Neutrophil (primary cell): Measurements from ENCODE around the gene CDC25B.

Experiments used
- H3K27ac ChIP-seq: fragments of 200-600 bp; sonication (generic); 2 replicates; pipeline ENCODE4 v1.5.1; 2016; ENCODE audit warnings: mild to moderate bottlenecking, moderate library complexity
- H3K27me3 ChIP-seq: fragments of 200-600 bp; sonication (generic); 2 replicates; pipeline ENCODE4 v1.6.0; 2016; ENCODE audit warnings: mild to moderate bottlenecking
- H3K36me3 ChIP-seq: fragments of 200-600 bp; sonication (generic); 2 replicates; pipeline ENCODE4 v1.5.1; 2017
- H3K4me1 ChIP-seq, 2 experiments: fragments of 200-600 bp in 1 of 2; sonication (generic) in 1 of 2; 1 replicate in 1 of 2; 2 replicates in 1 of 2; pipeline versions ENCODE4 v1.5.1 to v1.6.1; 2013 to 2016; ENCODE audit warnings: low read depth in 1 of 2, low read length in 1 of 2, mild to moderate bottlenecking in 1 of 2, moderate library complexity in 1 of 2; ENCODE audit not compliant: control insufficient read depth in 1 of 2, insufficient read depth in 1 of 2
- H3K4me3 ChIP-seq, 2 experiments: fragments of 200-600 bp in 1 of 2; sonication (generic) in 1 of 2; 1 replicate in 1 of 2; 2 replicates in 1 of 2; pipeline ENCODE4 v1.5.1; 2013 to 2016; ENCODE audit warnings: low read depth in 1 of 2, low read length in 1 of 2, mild to moderate bottlenecking in 1 of 2, moderate library complexity in 1 of 2
- H3K9me3 ChIP-seq: fragments of 200-600 bp; sonication (generic); 2 replicates; pipeline ENCODE4 v1.5.1; 2016
- TF ChIP-seq, protein P1 (sequence below): fragments of 200-600 bp; sonication (generic); IDR thresholded peaks from 2 replicates; pipeline ENCODE4 v1.5.1; 2016; ENCODE audit warnings: antibody characterized with exemption

The CDC25B gene

GRCh38 chr20:3795511-3796468 is at the start of gene CDC25B:
Gene CDC25B (plus strand): TSS chr20:3796310. CDS start chr20:3796532, 222 bp downstream.
- Histone ChIP-seq H3K9me3 (no peaks in the 10 kb centered on the region), H3K36me3 (peaks cover 7% of the 10 kb centered on the region), H3K4me3 (peak within 1 kb of the TSS; percentile 55 to 74), H3K4me1 (peaks cover 18 to 20% of the 10 kb centered on the region in 2 experiments), H3K27ac (no peak within 1 kb of the TSS), H3K27me3 (no peaks in the 10 kb centered on the region)
- TF ChIP-seq, protein P1, sequence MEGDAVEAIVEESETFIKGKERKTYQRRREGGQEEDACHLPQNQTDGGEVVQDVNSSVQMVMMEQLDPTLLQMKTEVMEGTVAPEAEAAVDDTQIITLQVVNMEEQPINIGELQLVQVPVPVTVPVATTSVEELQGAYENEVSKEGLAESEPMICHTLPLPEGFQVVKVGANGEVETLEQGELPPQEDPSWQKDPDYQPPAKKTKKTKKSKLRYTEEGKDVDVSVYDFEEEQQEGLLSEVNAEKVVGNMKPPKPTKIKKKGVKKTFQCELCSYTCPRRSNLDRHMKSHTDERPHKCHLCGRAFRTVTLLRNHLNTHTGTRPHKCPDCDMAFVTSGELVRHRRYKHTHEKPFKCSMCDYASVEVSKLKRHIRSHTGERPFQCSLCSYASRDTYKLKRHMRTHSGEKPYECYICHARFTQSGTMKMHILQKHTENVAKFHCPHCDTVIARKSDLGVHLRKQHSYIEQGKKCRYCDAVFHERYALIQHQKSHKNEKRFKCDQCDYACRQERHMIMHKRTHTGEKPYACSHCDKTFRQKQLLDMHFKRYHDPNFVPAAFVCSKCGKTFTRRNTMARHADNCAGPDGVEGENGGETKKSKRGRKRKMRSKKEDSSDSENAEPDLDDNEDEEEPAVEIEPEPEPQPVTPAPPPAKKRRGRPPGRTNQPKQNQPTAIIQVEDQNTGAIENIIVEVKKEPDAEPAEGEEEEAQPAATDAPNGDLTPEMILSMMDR: peak; percentile 10

GRCh38 chr20:3747471-3747870 is 48.6 kb upstream of the CDC25B start:
- Histone ChIP-seq H3K4me1 (peaks cover 16 to 17% of the 10 kb centered on the region in 2 experiments), H3K27ac (no peak overlapping the region), H3K27me3 (peaks cover 34% of the 10 kb centered on the region), H3K4me3 (no peak overlapping the region), H3K36me3 (peaks cover 14% of the 10 kb centered on the region), H3K9me3 (no peaks in the 10 kb centered on the region)
- TF ChIP-seq, protein P1: no peak

- Histone ChIP-seq H3K36me3 (peaks cover 14% of the 10 kb centered on the region), H3K4me1 (peaks cover 19 to 22% of the 10 kb centered on the region in 2 experiments), H3K27ac (no peak overlapping the region)
Measured at GRCh38 chr20:3748073-3748472, 48.0 kb upstream of the CDC25B start.

DNA sequence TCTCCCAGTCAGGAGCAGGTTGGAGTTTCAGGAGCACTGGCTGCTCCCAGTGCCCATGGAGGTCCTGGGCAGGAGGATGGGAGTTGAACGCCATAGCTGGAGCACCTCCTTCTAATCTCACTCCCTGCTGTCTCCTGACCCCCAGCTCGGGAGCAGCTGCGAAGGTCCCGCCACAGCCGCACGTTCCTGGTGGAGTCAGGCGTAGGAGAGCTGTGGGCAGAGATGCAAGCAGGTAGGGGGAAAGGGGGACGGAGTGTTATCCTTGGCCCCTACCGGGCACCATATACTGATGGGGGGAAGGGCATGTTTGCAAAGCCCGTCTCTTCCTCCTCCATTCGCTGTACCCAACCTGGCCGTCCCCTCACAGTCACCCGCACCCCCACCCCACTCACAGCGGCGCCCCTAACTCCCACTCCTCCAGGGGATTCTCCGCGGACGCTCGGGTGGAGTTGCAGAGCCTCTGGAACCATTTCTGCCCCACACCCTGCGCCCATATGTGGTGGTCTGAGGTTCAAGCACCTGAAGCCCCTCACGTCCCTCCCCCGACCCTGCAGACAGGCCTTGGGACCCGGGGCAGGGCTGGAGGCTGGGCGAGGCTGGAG is 46.9 kb upstream of the CDC25B start:
- H3K36me3 ChIP-seq: peaks cover 18% of the 10 kb centered on the region
- no peak overlapping the region for H3K4me3 ChIP-seq
- no peak overlapping the region for H3K27ac ChIP-seq
- TF ChIP-seq, protein P1: no peak
- no peaks in the 10 kb centered on the region for H3K9me3 ChIP-seq
- peaks cover 19 to 22% of the 10 kb centered on the region in 2 experiments for H3K4me1 ChIP-seq
- peaks cover 30% of the 10 kb centered on the region for H3K27me3 ChIP-seq

More at GRCh38 chr20:3748073-3748472, 48.0 kb upstream of the CDC25B start:
- TF ChIP-seq, protein P1: no peak
- Histone ChIP-seq H3K4me3 (no peak overlapping the region), H3K9me3 (no peaks in the 10 kb centered on the region), H3K27me3 (peaks cover 34% of the 10 kb centered on the region)

DNA sequence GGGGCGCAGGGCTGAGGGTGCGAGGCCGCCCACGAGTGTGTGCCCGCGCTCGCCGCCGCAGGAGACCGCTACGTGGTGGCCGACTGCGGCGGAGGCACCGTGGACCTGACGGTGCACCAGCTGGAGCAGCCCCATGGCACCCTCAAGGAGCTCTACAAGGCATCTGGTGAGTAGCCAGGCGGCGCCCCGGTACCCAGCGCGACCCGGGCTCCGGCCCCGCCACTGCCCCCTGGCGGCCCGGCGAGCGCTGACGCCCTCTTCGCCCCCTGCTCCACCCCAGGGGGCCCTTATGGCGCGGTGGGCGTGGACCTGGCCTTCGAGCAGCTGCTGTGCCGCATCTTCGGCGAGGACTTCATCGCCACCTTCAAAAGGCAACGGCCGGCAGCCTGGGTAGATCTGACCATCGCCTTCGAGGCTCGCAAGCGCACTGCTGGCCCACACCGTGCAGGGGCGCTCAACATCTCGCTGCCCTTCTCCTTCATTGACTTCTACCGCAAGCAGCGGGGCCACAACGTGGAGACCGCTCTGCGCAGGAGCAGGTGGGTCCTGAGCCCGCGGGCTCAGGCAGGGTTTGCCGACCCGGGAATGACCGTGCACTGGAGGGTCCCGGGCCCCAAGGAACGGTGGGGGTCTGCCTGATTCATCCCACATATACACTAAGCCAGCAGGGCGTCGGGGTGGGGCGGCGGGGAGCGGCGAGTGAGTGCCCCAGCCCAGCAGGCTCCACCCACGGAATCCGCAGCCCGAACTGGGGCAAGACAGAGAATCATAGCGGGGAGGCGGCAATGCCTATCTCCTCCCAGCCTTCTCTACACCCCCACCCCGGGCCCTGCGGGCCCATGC is 46.2 kb upstream of the CDC25B start:
- Histone ChIP-seq H3K4me3 (no peak overlapping the region), H3K4me1 (peaks cover 16 to 18% of the 10 kb centered on the region in 2 experiments), H3K27ac (no peak overlapping the region), H3K27me3 (peaks cover 23% of the 10 kb centered on the region), H3K9me3 (no peaks in the 10 kb centered on the region), H3K36me3 (peaks cover 25% of the 10 kb centered on the region)
- TF ChIP-seq, protein P1: no peak
